H1 (cell line): ENCODE results near the gene FAM170B. TPM values are rescaled to one million over a fixed set of nuclear protein-coding genes. Genes with fewer than 3 reads are reported as not detected.

Source experiments
- CTCF ChIA-PET: fragments of 300-600 bp; sonication (Branson Sonifier 250); formaldehyde crosslinking; loops from one replicate; lab custom pipeline; 2021; ENCODE audit not compliant: partially characterized antibody; lab: Charles Lee
- POLR2A ChIA-PET: fragments of 300-600 bp; sonication (Branson Sonifier 250); formaldehyde crosslinking; loops from one replicate; lab custom pipeline; 2021; ENCODE audit warnings: inconsistent platforms; ENCODE audit not compliant: partially characterized antibody; lab: Charles Lee
- DNase-seq, 2 experiments: peaks; one replicate each; pipeline versions ENCODE4 v3.0.0 to v3.0.0-alpha.2; 2010 to 2022; ENCODE audit warnings: low spot score in 2 of 2, low read depth in 1 of 2, mixed read lengths in 1 of 2
- FAIRE-seq: peaks from 2 replicates; lab custom pipeline; 2011; peaks lifted over from hg19 to GRCh38; lab: Jason Lieb, UNC
- H2AFZ ChIP-seq: 2 replicates; pipeline ENCODE4 v1.8.1; 2012; ENCODE audit warnings: low read length, inconsistent platforms
- H2AK5ac ChIP-seq: 2 replicates; pipeline ENCODE4 v1.6.1; 2013; ENCODE audit warnings: low read depth, low read length
- H2BK120ac ChIP-seq: replicated peaks from 2 replicates; pipeline ENCODE3; 2013; ENCODE audit warnings: low read depth, low read length, inconsistent platforms
- H2BK12ac ChIP-seq: 2 replicates; pipeline ENCODE4 v1.6.1; 2013; ENCODE audit warnings: low read depth, low read length
- H2BK15ac ChIP-seq: 2 replicates; pipeline ENCODE4 v1.6.1; 2013; ENCODE audit warnings: low read length
- H2BK20ac ChIP-seq: 2 replicates; pipeline ENCODE4 v1.6.1; 2013; ENCODE audit warnings: low read length
- H2BK5ac ChIP-seq: 2 replicates; pipeline ENCODE4 v1.6.1; 2013; ENCODE audit warnings: low read depth, low read length
- H3K14ac ChIP-seq: 2 replicates; pipeline ENCODE4 v1.6.1; 2013; ENCODE audit warnings: inconsistent platforms; ENCODE audit not compliant: insufficient read length
- H3K18ac ChIP-seq: 2 replicates; pipeline ENCODE4 v1.6.1; 2013; ENCODE audit warnings: low read length; ENCODE audit errors: extremely low read depth
- H3K23ac ChIP-seq: 2 replicates; pipeline ENCODE4 v1.6.1; 2013; ENCODE audit warnings: inconsistent platforms; ENCODE audit not compliant: insufficient read length
- H3K23me2 ChIP-seq: 2 replicates; pipeline ENCODE4 v1.6.1; 2013; ENCODE audit warnings: low read depth, low read length
- H3K27ac ChIP-seq: 2 replicates; pipeline ENCODE4 v1.6.1; 2011; ENCODE audit warnings: low read depth, low read length, inconsistent platforms
- H3K27me3 ChIP-seq, 4 experiments: replicated peaks in 1 of 4; 1 replicate in 1 of 4; 2 replicates in 3 of 4; pipeline versions ENCODE4 v1.6.1 to v1.8.1; 2011 to 2013; ENCODE audit warnings: low read length in 3 of 4, mild to moderate bottlenecking in 3 of 4, inconsistent platforms in 2 of 4, mixed read lengths in 2 of 4, moderate library complexity in 1 of 4; ENCODE audit not compliant: control insufficient read depth in 3 of 4, insufficient read depth in 3 of 4; ENCODE audit errors: extremely low read depth in 1 of 4
- H3K36me3 ChIP-seq, 4 experiments: 2 replicates each; pipeline versions ENCODE4 v1.6.1 to v1.8.1; 2011 to 2013; ENCODE audit warnings: mild to moderate bottlenecking in 4 of 4, low read length in 3 of 4, moderate library complexity in 2 of 4, control low read depth in 1 of 4, inconsistent platforms in 1 of 4; ENCODE audit not compliant: insufficient read depth in 4 of 4, control insufficient read depth in 2 of 4
- H3K4ac ChIP-seq: replicated peaks from 2 replicates; pipeline ENCODE3; 2013; ENCODE audit warnings: low read length, low read depth, mixed read lengths, inconsistent platforms; ENCODE audit not compliant: insufficient read length
- H3K4me1 ChIP-seq, 4 experiments: replicated peaks in 1 of 4; 1 replicate in 1 of 4; 2 replicates in 3 of 4; pipeline versions ENCODE4 v1.6.1 to v1.8.1; 2011 to 2013; ENCODE audit warnings: low read length in 3 of 4, inconsistent platforms in 2 of 4, mixed read lengths in 1 of 4; ENCODE audit not compliant: insufficient read depth in 4 of 4, control insufficient read depth in 3 of 4
- H3K4me2 ChIP-seq, 2 experiments: 2 replicates each; pipeline versions ENCODE4 v1.6.1 to v1.8.1; 2011 to 2013; ENCODE audit warnings: low read depth in 2 of 2, low read length in 2 of 2, control low read depth in 1 of 2, inconsistent platforms in 1 of 2, mild to moderate bottlenecking in 1 of 2; ENCODE audit not compliant: insufficient read depth in 1 of 2
- H3K4me3 ChIP-seq, 4 experiments: fragments of 200-600, 300-600 bp in 1 of 4; sonication (generic), shearing (Covaris generic), sonication (Bioruptor Twin) in 1 of 4; 2 replicates each; pipeline versions ENCODE4 v1.5.1 to v1.8.1; 2011 to 2016; ENCODE audit warnings: low read length in 4 of 4, low read depth in 3 of 4, control low read depth in 2 of 4, inconsistent platforms in 2 of 4, mild to moderate bottlenecking in 2 of 4, mixed read lengths in 1 of 4, moderate library complexity in 1 of 4; ENCODE audit not compliant: insufficient read depth in 2 of 4; ENCODE audit errors: extremely low read depth in 1 of 4
- H3K56ac ChIP-seq: replicated peaks from 2 replicates; pipeline ENCODE3; 2013; ENCODE audit warnings: low read depth, mild to moderate bottlenecking, mixed read lengths, low read length, inconsistent platforms; ENCODE audit not compliant: insufficient read length
- H3K79me1 ChIP-seq: 2 replicates; pipeline ENCODE4 v1.6.1; 2013; ENCODE audit warnings: low read depth, low read length, control low read depth
- H3K79me2 ChIP-seq, 2 experiments: 2 replicates each; pipeline versions ENCODE4 v1.6.1 to v1.8.1; 2012 to 2013; ENCODE audit warnings: low read length in 2 of 2, mild to moderate bottlenecking in 2 of 2, inconsistent platforms in 1 of 2; ENCODE audit not compliant: insufficient read depth in 2 of 2, control insufficient read depth in 1 of 2
- H3K9ac ChIP-seq, 4 experiments: replicated peaks in 1 of 4; 1 replicate in 1 of 4; 2 replicates in 3 of 4; pipeline versions ENCODE4 v1.6.1 to v1.8.1; 2011 to 2013; ENCODE audit warnings: low read depth in 3 of 4, low read length in 3 of 4, control low read depth in 2 of 4, mild to moderate bottlenecking in 2 of 4, moderate library complexity in 2 of 4, inconsistent platforms in 1 of 4; ENCODE audit errors: extremely low read depth in 1 of 4
- H3K9me3 ChIP-seq, 2 experiments: 2 replicates each; pipeline versions ENCODE4 v1.6.1 to v1.8.1; 2012 to 2013; ENCODE audit warnings: mild to moderate bottlenecking in 2 of 2, moderate library complexity in 2 of 2, control low read depth in 1 of 2, inconsistent platforms in 1 of 2, low read depth in 1 of 2, low read length in 1 of 2, mixed read lengths in 1 of 2; ENCODE audit not compliant: insufficient read depth in 2 of 2
- H4K20me1 ChIP-seq, 2 experiments: replicated peaks in 1 of 2; 2 replicates each; pipeline versions ENCODE3 to v1.8.1; 2011 to 2013; ENCODE audit warnings: inconsistent platforms in 2 of 2, low read length in 2 of 2, mild to moderate bottlenecking in 1 of 2; ENCODE audit not compliant: insufficient read depth in 2 of 2, control insufficient read depth in 1 of 2
- H4K5ac ChIP-seq: 2 replicates; pipeline ENCODE4 v1.6.1; 2013; ENCODE audit warnings: low read length, low read depth, mixed read lengths, inconsistent platforms; ENCODE audit not compliant: insufficient read length
- H4K8ac ChIP-seq: 2 replicates; pipeline ENCODE4 v1.8.0; 2013; ENCODE audit warnings: mild to moderate bottlenecking, moderate library complexity, low read length, inconsistent platforms; ENCODE audit not compliant: insufficient read depth; ENCODE audit errors: extremely low read depth
- H4K91ac ChIP-seq: replicated peaks from 2 replicates; pipeline ENCODE3; 2013; ENCODE audit warnings: low read length, mixed read lengths, inconsistent platforms; ENCODE audit not compliant: insufficient read length
- ASH2L ChIP-seq: fragments of 200-600, 300-600 bp; sonication (generic); IDR thresholded peaks from one replicate; pipeline ENCODE4 v1.7.1; 2017; ENCODE audit warnings: low read length
- EP300 ChIP-seq, 2 experiments: IDR thresholded peaks; 1 replicate in 1 of 2; 2 replicates in 1 of 2; pipeline ENCODE4 v1.6.1; 2011 to 2012; ENCODE audit warnings: low read depth in 2 of 2, low read length in 2 of 2, mild to moderate bottlenecking in 2 of 2, borderline replicate concordance in 1 of 2, inconsistent platforms in 1 of 2, moderate library complexity in 1 of 2
- GABPA ChIP-seq: IDR thresholded peaks from 2 replicates; pipeline ENCODE4 v1.6.1; 2011; ENCODE audit warnings: mild to moderate bottlenecking, low read length, moderate library complexity, borderline replicate concordance; ENCODE audit not compliant: insufficient read depth
- TBP ChIP-seq: IDR thresholded peaks from 2 replicates; pipeline ENCODE4 v1.6.1; 2011; ENCODE audit warnings: low read depth, low read length, improper control_type of control experiment
- YY1 ChIP-seq: IDR thresholded peaks from 2 replicates; pipeline ENCODE4 v1.6.1; 2011; ENCODE audit warnings: low read depth, mild to moderate bottlenecking, low read length
- ZNF274 ChIP-seq: IDR thresholded peaks from 2 replicates; pipeline ENCODE4 v1.7.0; 2012; ENCODE audit warnings: low read length, borderline replicate concordance; ENCODE audit errors: extremely low read depth
- WGBS, 2 experiments: shearing (Covaris generic) in 1 of 2; methylation state at CpG; one replicate each; pipeline versions ENCODE4 v1.1.6 to v1.1.7; 2013 to 2015; ENCODE audit warnings: low lambda C conversion rate in 2 of 2, mixed read lengths in 2 of 2, inconsistent platforms in 1 of 2, low coverage in 1 of 2, missing lambda C conversion rate in 1 of 2; ENCODE audit not compliant: insufficient replicate concordance in 2 of 2, insufficient coverage in 1 of 2, insufficient read length in 1 of 2; ENCODE audit errors: extremely low coverage in 1 of 2, missing lambda C conversion rate in 1 of 2; 5-methylcytosine and 5-hydroxymethylcytosine counted together
- polyA plus RNA-seq, 7 experiments: library from polyadenylated mRNA; depleted of rRNA in 3 of 7; stranded (reverse) in 5 of 7; unstranded in 2 of 7; fragments of >200 nt in 5 of 7; fragments of 200-250 nt in 2 of 7; gene quantifications; 1 replicate in 5 of 7; 2 replicates in 1 of 7; 4 replicates in 1 of 7; pipeline versions ENCODE4 v1.2.1 to v1.2.3, GENCODE V29; 2011 to 2013; ENCODE audit warnings: missing spikeins in 2 of 7, mixed read lengths in 2 of 7
- total RNA-seq: library from RNA; stranded (reverse); fragmentation: NEBNext Ultra II Directional; extraction: Animal tissue kit (Norgen Biotek cat#: 25700); gene quantifications from 2 replicates; pipeline ENCODE4 v1.2.1, GENCODE V29; 2021

The FAM170B gene
- total and polyA plus RNA-seq, 2 of the 8 experiments (the other 6 are each of a cell fraction or from before 2014, with no cell fraction given) = not detected

DNA sequence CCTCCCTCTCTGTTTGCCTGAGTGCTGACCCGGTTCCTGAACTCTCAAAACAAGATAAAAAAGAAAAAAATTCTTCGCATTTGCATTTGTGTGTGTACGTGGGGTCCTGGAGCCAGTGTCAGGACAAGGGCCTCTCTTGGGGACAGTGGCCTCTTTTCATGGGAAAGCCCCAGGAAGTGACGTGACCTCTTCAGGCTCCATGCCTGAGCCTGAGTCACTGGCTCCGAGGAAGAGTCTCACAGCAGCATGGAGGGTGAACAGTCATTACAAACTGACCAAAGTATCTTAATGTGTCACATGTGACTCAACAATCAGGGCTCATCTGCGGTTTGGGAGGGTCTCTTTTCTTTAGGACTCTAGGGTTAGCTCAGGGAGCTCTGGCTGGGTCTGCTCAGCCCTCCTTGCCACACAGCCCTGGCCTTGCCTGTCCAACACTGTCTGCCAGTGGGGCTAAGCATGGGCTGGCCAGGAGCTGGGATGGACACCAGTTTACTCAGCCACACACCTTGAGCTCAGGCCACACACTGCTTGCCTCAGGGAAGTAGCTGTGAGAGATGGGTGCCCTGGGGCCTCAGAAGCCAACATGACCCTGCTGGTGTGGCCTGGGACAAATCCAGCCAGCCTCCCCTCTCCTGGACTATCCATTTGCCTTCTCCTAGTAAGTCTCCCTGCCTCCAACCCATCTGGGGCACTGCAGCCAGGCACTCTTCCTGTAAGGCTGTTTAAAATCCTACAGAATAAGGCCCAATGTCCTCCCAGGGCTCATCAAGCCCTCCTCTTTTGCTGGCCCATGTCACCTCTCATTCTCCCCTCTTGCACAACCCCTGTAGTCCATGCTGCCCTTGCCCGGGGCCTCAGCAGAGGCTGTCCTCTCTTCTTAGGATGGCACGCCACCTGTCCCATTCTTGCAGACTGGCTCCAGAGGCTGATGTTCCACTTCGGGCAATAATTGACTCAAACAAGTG is 43.9 kb upstream of the FAM170B start:
- CTCF ChIA-PET = interaction anchor here (0.6 to 2.4 kb wide), 5 partner anchors 8 to 413 kb away, joined by 3 to 8 read pairs (median 3); no protein-coding TSS in a partner anchor
- TF ChIP-seq YY1 (no peak), GABPA (no peak), ASH2L (no peak), TBP (no peak), ZNF274 (no peak), EP300 (IDR thresholded peaks at IDR 0.05; ENCODE audit: borderline replicate concordance in 1 of 2, low read depth in 2 of 2, low read length in 2 of 2) (no peak)

More for the DNA sequence above, 43.9 kb upstream of the FAM170B start:
- Histone ChIP-seq H3K9ac (no peak overlapping the region), H3K4me1 (no peaks in the 10 kb centered on the region), H2BK5ac (no peak overlapping the region), H3K56ac (no peak overlapping the region), H3K27ac (no peak overlapping the region), H3K79me1 (no peaks in the 10 kb centered on the region), H3K14ac (no peak overlapping the region), H3K23ac (no peak overlapping the region), H3K23me2 (no peaks in the 10 kb centered on the region), H2AK5ac (no peak overlapping the region), H3K27me3 (no peaks in the 10 kb centered on the region), H3K18ac (no peak overlapping the region), H2BK12ac (no peak overlapping the region), H4K8ac (no peak overlapping the region), H3K9me3 (no peaks in the 10 kb centered on the region), H3K4ac (no peak overlapping the region), H4K5ac (no peak overlapping the region), H4K20me1 (no peaks in the 10 kb centered on the region), H3K4me3 (no peak overlapping the region), H4K91ac (no peak overlapping the region), H3K4me2 (no peak overlapping the region), H2BK15ac (no peak overlapping the region), H2BK20ac (no peak overlapping the region), H2BK120ac (no peak overlapping the region), H2AFZ (no peak overlapping the region), H3K36me3 (no peaks in the 10 kb centered on the region), H3K79me2 (no peaks in the 10 kb centered on the region)
- FAIRE-seq (no peak), DNase-seq (no peak)
- POLR2A ChIA-PET = no interaction called here
- 86% methylated on average over 9 of the region's 9 CpGs; no CpG with 5 or more reads in 1 of the 2 experiments for WGBS, 2 experiments
